Adrenal gland (tissue), 5 donors: Measurements from ENCODE around the gene RNF10.

Experiments
- CTCF ChIP-seq, 6 experiments: fragments of 450-650 bp in 4 of 6; fragments of 200-600 bp in 2 of 6; sonication (generic) in 1 of 6; IDR thresholded peaks; 1 replicate in 5 of 6; 2 replicates in 1 of 6; pipeline versions ENCODE4 v1.5.1 to v1.8.0; 2016 to 2021; ENCODE audit warnings: antibody characterized with exemption in 6 of 6, mild to moderate bottlenecking in 2 of 6, moderate library complexity in 1 of 6
- POLR2A ChIP-seq, 2 donors: fragments of 450-650 bp; IDR thresholded peaks; one replicate each; pipeline ENCODE4 v1.6.1; 2017; ENCODE audit warnings: antibody characterized with exemption in 2 of 2, mild to moderate bottlenecking in 2 of 2, moderate library complexity in 1 of 2
- donor health status: DM: no; HTN: no; CAD: no.

- no peak for TF ChIP-seq CTCF (IDR thresholded peaks at IDR 0.05)
- TF ChIP-seq POLR2A (IDR thresholded peaks at IDR 0.05), result no peak
Measured at GRCh38 chr12:120588371-120588770, 54.2 kb downstream of the RNF10 start.
